IMR-90 (cell line): Measurements from ENCODE around the gene GPT2. TPM values are rescaled to one million over a fixed set of nuclear protein-coding genes. Genes with fewer than 3 reads are reported as not detected.

Source experiments
- ATAC-seq: fragments of 200-7000 bp; cut with Tn5 transposase; 2 replicates; pipeline ENCODE4 v1.9.1; 2020; ENCODE audit warnings: low read depth, mild to moderate bottlenecking, moderate library complexity
- BruUV-seq: library from RNA; stranded (reverse); fragments of 400-500 nt; replicated peaks from 2 replicates; lab custom pipeline; 2021; lab: Mats Ljungman, UMichigan
- CTCF ChIA-PET: fragments of 300-600 bp; formaldehyde crosslinking; extraction: SDS; loops from one replicate; lab custom pipeline; 2021; ENCODE audit warnings: antibody characterized with exemption; lab: Yijun Ruan, JAX
- POLR2A ChIA-PET: fragments of 300-600 bp; sonication (Branson Sonifier 250); formaldehyde crosslinking; loops from one replicate; lab custom pipeline; 2022; ENCODE audit warnings: antibody characterized with exemption; ENCODE audit not compliant: unreplicated experiment; lab: Charles Lee
- DNase-seq: peaks from one replicate; pipeline ENCODE4 v3.0.0; 2013
- H2AFZ ChIP-seq: replicated peaks from 2 replicates; pipeline ENCODE3; 2013; ENCODE audit warnings: low read length, mild to moderate bottlenecking; ENCODE audit not compliant: poor library complexity
- H2AK5ac ChIP-seq: 2 replicates; pipeline ENCODE4 v1.6.1; 2013; ENCODE audit warnings: low read depth, low read length, inconsistent platforms
- H2AK9ac ChIP-seq: replicated peaks from 2 replicates; pipeline ENCODE3; 2013; ENCODE audit warnings: mild to moderate bottlenecking, low read depth, low read length, moderate library complexity; ENCODE audit not compliant: poor library complexity
- H2BK120ac ChIP-seq: 2 replicates; pipeline ENCODE4 v1.6.1; 2013; ENCODE audit warnings: low read depth, low read length, inconsistent platforms
- H2BK15ac ChIP-seq: 3 replicates; pipeline ENCODE4 v1.6.1; 2013; ENCODE audit warnings: low read depth, low read length, inconsistent platforms
- H2BK20ac ChIP-seq: 2 replicates; pipeline ENCODE4 v1.6.1; 2013; ENCODE audit warnings: low read depth, mild to moderate bottlenecking, inconsistent platforms, low read length, moderate library complexity
- H2BK5ac ChIP-seq: 2 replicates; pipeline ENCODE4 v1.6.1; 2013; ENCODE audit warnings: mild to moderate bottlenecking, low read depth, low read length, inconsistent platforms; ENCODE audit not compliant: poor library complexity, severe bottlenecking
- H3K14ac ChIP-seq: replicated peaks from 2 replicates; pipeline ENCODE4 v1.6.1; 2013; ENCODE audit warnings: low read depth, low read length, inconsistent platforms
- H3K18ac ChIP-seq: 2 replicates; pipeline ENCODE4 v1.6.1; 2013; ENCODE audit warnings: low read depth, low read length, control low read depth
- H3K23ac ChIP-seq: 2 replicates; pipeline ENCODE4 v1.6.1; 2013; ENCODE audit warnings: low read depth, low read length, inconsistent platforms
- H3K27ac ChIP-seq: 2 replicates; pipeline ENCODE4 v1.5.1; 2013; ENCODE audit warnings: mild to moderate bottlenecking, control low read depth, low read length; ENCODE audit not compliant: insufficient read depth
- H3K27me3 ChIP-seq: 2 replicates; pipeline ENCODE4 v1.6.1; 2013; ENCODE audit warnings: low read length; ENCODE audit not compliant: control insufficient read depth, insufficient read depth
- H3K36me3 ChIP-seq: 2 replicates; pipeline ENCODE4 v1.6.1; 2013; ENCODE audit warnings: low read length, mixed read lengths; ENCODE audit not compliant: control insufficient read depth, insufficient read depth
- H3K4ac ChIP-seq: 2 replicates; pipeline ENCODE4 v1.6.1; 2013; ENCODE audit warnings: low read depth, low read length, inconsistent platforms
- H3K4me1 ChIP-seq: 2 replicates; pipeline ENCODE4 v1.6.1; 2013; ENCODE audit warnings: low read length, mixed read lengths; ENCODE audit not compliant: control insufficient read depth, insufficient read depth
- H3K4me2 ChIP-seq: 2 replicates; pipeline ENCODE4 v1.6.1; 2013; ENCODE audit warnings: low read depth, mild to moderate bottlenecking, control low read depth, low read length, moderate library complexity
- H3K4me3 ChIP-seq: 2 replicates; pipeline ENCODE4 v1.5.1; 2013; ENCODE audit warnings: low read depth, mild to moderate bottlenecking, control low read depth, low read length, moderate library complexity; ENCODE audit not compliant: insufficient read depth
- H3K56ac ChIP-seq: 2 replicates; pipeline ENCODE4 v1.6.1; 2013; ENCODE audit warnings: low read length, inconsistent platforms; ENCODE audit not compliant: insufficient read depth; ENCODE audit errors: extremely low read depth
- H3K79me1 ChIP-seq, 2 experiments: 2 replicates each; pipeline ENCODE4 v1.6.1; 2013; ENCODE audit warnings: low read length in 2 of 2, inconsistent platforms in 1 of 2, low read depth in 1 of 2
- H3K9ac ChIP-seq: 2 replicates; pipeline ENCODE4 v1.6.1; 2013; ENCODE audit warnings: low read depth, low read length, control low read depth
- H3K9me1 ChIP-seq: 2 replicates; pipeline ENCODE4 v1.6.1; 2013; ENCODE audit warnings: low read length, inconsistent platforms; ENCODE audit not compliant: insufficient read depth
- H3K9me3 ChIP-seq: 2 replicates; pipeline ENCODE4 v1.6.1; 2013; ENCODE audit warnings: low read length; ENCODE audit not compliant: control insufficient read depth, insufficient read depth
- H4K20me1 ChIP-seq: 2 replicates; pipeline ENCODE4 v1.6.1; 2013; ENCODE audit warnings: low read length, inconsistent platforms; ENCODE audit not compliant: insufficient read depth
- H4K5ac ChIP-seq: 2 replicates; pipeline ENCODE4 v1.6.1; 2013; ENCODE audit warnings: mild to moderate bottlenecking, low read depth, low read length, control low read depth
- H4K8ac ChIP-seq, 2 experiments: 2 replicates each; pipeline ENCODE4 v1.6.1; 2013; ENCODE audit warnings: low read depth in 2 of 2, low read length in 2 of 2, control low read depth in 1 of 2, inconsistent platforms in 1 of 2
- H4K91ac ChIP-seq: 2 replicates; pipeline ENCODE4 v1.6.1; 2013; ENCODE audit warnings: low read depth, low read length, inconsistent platforms; ENCODE audit not compliant: insufficient read depth
- BHLHE40 ChIP-seq: fragments of 150-350 bp; IDR thresholded peaks from 2 replicates; pipeline ENCODE4 v1.6.1; 2016; ENCODE audit warnings: mild to moderate bottlenecking, low read depth, low read length
- CHD1 ChIP-seq: IDR thresholded peaks from 2 replicates; pipeline ENCODE4 v1.6.1; 2012; ENCODE audit warnings: low read depth, low read length, improper control_type of control experiment
- CTCF ChIP-seq: conservative IDR thresholded peaks from 2 replicates; pipeline ENCODE4 v1.5.1; 2012; ENCODE audit warnings: mild to moderate bottlenecking, low read depth, low read length, improper control_type of control experiment
- FOS ChIP-seq: fragments of 150-350 bp; IDR thresholded peaks from 2 replicates; pipeline ENCODE4 v1.6.1; 2016; ENCODE audit warnings: low read depth, low read length
- MAFK ChIP-seq: IDR thresholded peaks from 2 replicates; pipeline ENCODE4 v1.6.1; 2012; ENCODE audit warnings: low read depth, low read length, improper control_type of control experiment
- MAZ ChIP-seq: IDR thresholded peaks from 2 replicates; pipeline ENCODE4 v1.6.1; 2012; ENCODE audit warnings: low read depth, mild to moderate bottlenecking, low read length, improper control_type of control experiment, moderate library complexity, borderline replicate concordance
- MXI1 ChIP-seq: IDR thresholded peaks from 2 replicates; pipeline ENCODE4 v1.6.1; 2012; ENCODE audit warnings: low read depth, mild to moderate bottlenecking, low read length, moderate library complexity, borderline replicate concordance
- RAD21 ChIP-seq: IDR thresholded peaks from 2 replicates; pipeline ENCODE4 v1.6.1; 2012; ENCODE audit warnings: low read length, improper control_type of control experiment
- SMC3 ChIP-seq: fragments of 150-350 bp; IDR thresholded peaks from 2 replicates; pipeline ENCODE4 v1.6.1; 2016; ENCODE audit warnings: low read depth, mild to moderate bottlenecking, antibody characterized with exemption, low read length, moderate library complexity
- WGBS, 2 experiments: methylation state at CpG; one replicate each; pipeline versions ENCODE4 v1.1.5 to v1.1.7; 2013; ENCODE audit warnings: missing lambda C conversion rate in 2 of 2; ENCODE audit not compliant: insufficient read length in 1 of 2; ENCODE audit errors: extremely low coverage in 2 of 2; 5-methylcytosine and 5-hydroxymethylcytosine counted together
- dilution Hi-C: fragments of 300-500 bp; cut with HindIII; formaldehyde crosslinking; loops from one replicate; pipeline ENCODE4 v1.14.3; 2018; ENCODE audit warnings: low sequenced_read_pairs; ENCODE audit not compliant: unreplicated experiment
- in situ Hi-C: fragments of 300-500 bp; cut with MboI; formaldehyde crosslinking; loops from 3 replicates; pipeline ENCODE4 v1.14.3; 2019; ENCODE audit warnings: low sequenced_read_pairs, inconsistent platforms, mixed read lengths
- intact Hi-C: fragments of 100-400 bp; cut with micrococcal nuclease; formaldehyde crosslinking; loops from 2 replicates; pipeline ENCODE4 v1.10.0; 2022
- polyA plus RNA-seq, 3 experiments: library from polyadenylated mRNA; depleted of rRNA; stranded (reverse); fragments of >200 nt; gene quantifications; 2 replicates each; pipeline ENCODE4 v1.2.3, GENCODE V29; 2012; ENCODE audit warnings: low replicate concordance in 1 of 3
- total RNA-seq: library from RNA; depleted of rRNA; stranded (reverse); fragments of >200 nt; gene quantifications from 2 replicates; pipeline ENCODE4 v1.2.3, GENCODE V29; 2012
- TF ChIP-seq, protein P1 (sequence below): fragments of 150-350 bp; IDR thresholded peaks from 2 replicates; pipeline ENCODE4 v1.6.1; 2017; ENCODE audit warnings: mild to moderate bottlenecking, antibody characterized with exemption, low read length, low read depth
- TF ChIP-seq, protein P2 (sequence below): fragments of 150-350 bp; IDR thresholded peaks from 2 replicates; pipeline ENCODE4 v1.6.1; 2016; ENCODE audit warnings: low read depth, mild to moderate bottlenecking, low read length, moderate library complexity, borderline replicate concordance

Gene GPT2
- total and polyA plus RNA-seq, 2 of the 4 experiments (the other 2 are of a cell fraction) = 26.4 to 31.5 TPM

DNA sequence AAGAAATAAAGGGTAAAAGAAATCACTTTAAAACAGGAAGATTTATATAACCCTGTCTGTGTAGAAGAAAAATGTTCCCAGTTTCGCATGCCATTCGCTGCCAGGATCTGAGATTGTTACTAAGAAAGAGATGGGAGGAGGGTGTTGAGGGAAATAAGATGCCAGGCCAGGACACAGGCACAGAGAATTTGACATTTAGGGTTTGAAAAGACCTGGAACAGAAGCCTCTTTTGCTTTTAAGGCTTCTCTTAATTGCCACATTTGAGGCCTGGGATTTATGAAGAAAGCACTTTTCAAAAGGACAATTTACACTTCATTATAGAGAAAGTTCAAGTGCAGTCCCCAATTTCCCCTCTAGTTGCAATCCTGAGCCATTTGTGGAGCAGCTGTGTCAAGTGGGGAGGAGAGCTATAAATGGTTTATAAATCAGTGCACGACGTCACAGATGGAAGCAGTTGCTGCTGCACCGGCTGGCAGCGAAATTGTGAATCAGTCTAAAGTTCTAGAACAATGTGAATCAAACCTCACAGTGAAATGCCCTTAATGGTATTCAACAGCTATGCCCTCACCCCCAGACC is 26.7 kb upstream of the GPT2 start:
- Histone ChIP-seq H2BK5ac (no peak overlapping the region), H3K18ac (no peak overlapping the region), H2AK5ac (no peak overlapping the region), H3K36me3 (no peaks in the 10 kb centered on the region), H4K5ac (no peak overlapping the region), H3K79me1 (no peaks in the 10 kb centered on the region; a peak in 1 of 4 replicates), H2AFZ (no peak overlapping the region), H4K20me1 (no peaks in the 10 kb centered on the region), H3K14ac (no peak overlapping the region; the same call in 1 of the 2 replicates), H3K27ac (no peak overlapping the region), H3K9ac (no peak overlapping the region), H2AK9ac (no peak overlapping the region), H4K91ac (no peak overlapping the region), H3K27me3 (no peaks in the 10 kb centered on the region), H2BK120ac (no peak overlapping the region), H3K4me1 (peaks cover 2% of the 10 kb centered on the region), H3K23ac (no peak overlapping the region), H2BK20ac (no peak overlapping the region), H3K56ac (no peak overlapping the region), H3K4me2 (no peak overlapping the region), H3K9me3 (no peaks in the 10 kb centered on the region), H3K9me1 (peaks cover 7% of the 10 kb centered on the region; the same call in 1 of the 2 replicates), H4K8ac (no peak overlapping the region), H3K4ac (no peak overlapping the region), H2BK15ac (no peak overlapping the region), H3K4me3 (no peak overlapping the region)
- intact Hi-C loops (loop anchor here (10.0 kb wide), 1 partner anchor 287 kb away; the partner anchor contains the start of gene NETO2), dilution Hi-C loops (no loop called here), in situ Hi-C loops (loop anchor here (5.0 kb wide), 1 partner anchor 40 kb away; no protein-coding TSS in a partner anchor)
- no TSS peak for BruUV-seq
- TF ChIP-seq, protein P1, sequence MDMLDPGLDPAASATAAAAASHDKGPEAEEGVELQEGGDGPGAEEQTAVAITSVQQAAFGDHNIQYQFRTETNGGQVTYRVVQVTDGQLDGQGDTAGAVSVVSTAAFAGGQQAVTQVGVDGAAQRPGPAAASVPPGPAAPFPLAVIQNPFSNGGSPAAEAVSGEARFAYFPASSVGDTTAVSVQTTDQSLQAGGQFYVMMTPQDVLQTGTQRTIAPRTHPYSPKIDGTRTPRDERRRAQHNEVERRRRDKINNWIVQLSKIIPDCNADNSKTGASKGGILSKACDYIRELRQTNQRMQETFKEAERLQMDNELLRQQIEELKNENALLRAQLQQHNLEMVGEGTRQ = no peak
- TF ChIP-seq MAZ (peak; percentile 48; the same call in 1 of the 2 replicates), FOS (no peak), MAFK (no peak), SMC3 (peak; percentile 38; the same call in 1 of the 2 replicates), CTCF (peak; percentile 56), RAD21 (peak; percentile 70), BHLHE40 (no peak), MXI1 (no peak), CHD1 (no peak)
- TF ChIP-seq, protein P2, sequence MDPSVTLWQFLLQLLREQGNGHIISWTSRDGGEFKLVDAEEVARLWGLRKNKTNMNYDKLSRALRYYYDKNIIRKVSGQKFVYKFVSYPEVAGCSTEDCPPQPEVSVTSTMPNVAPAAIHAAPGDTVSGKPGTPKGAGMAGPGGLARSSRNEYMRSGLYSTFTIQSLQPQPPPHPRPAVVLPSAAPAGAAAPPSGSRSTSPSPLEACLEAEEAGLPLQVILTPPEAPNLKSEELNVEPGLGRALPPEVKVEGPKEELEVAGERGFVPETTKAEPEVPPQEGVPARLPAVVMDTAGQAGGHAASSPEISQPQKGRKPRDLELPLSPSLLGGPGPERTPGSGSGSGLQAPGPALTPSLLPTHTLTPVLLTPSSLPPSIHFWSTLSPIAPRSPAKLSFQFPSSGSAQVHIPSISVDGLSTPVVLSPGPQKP = no peak
- ATAC-seq (peak; percentile 62), DNase-seq (peak; percentile 82)
- WGBS, 2 experiments = 0% methylated on average over 1 of the region's 6 CpGs; no CpG with 5 or more reads in 1 of the 2 experiments
- POLR2A ChIA-PET = no interaction called here
- CTCF ChIA-PET = interaction anchor here (0.6 to 1.1 kb wide), 4 partner anchors 13 to 73 kb away, joined by 3 to 4 read pairs (median 4); no protein-coding TSS in a partner anchor
